ENCODE data around the gene WNT16. TPM values are rescaled to one million over a fixed set of nuclear protein-coding genes. Genes with fewer than 3 reads are reported as not detected.

Gene WNT16
- total and polyA plus RNA-seq, 2 of the 8 experiments (the other 6 are each of a cell fraction or from before 2014, with no cell fraction given) = 0.11 to 0.52 TPM

- no peak overlapping the region for H2BK20ac ChIP-seq (ENCODE audit: low read length)
- POLR2A ChIA-PET (ENCODE audit: partially characterized antibody) = interaction anchor here (0.6 to 1.1 kb wide), 2 partner anchors 9 to 11 kb away, joined by 3 to 4 read pairs; no protein-coding TSS in a partner anchor
- H3K4me2 ChIP-seq (ENCODE audit: insufficient read depth in 1 of 2, low read depth in 2 of 2, low read length in 2 of 2) = no peak overlapping the region
Measured at GRCh38 chr7:121366852-121367431, 38.1 kb downstream of the WNT16 start.

More at GRCh38 chr7:121366852-121367431, 38.1 kb downstream of the WNT16 start:
- Histone ChIP-seq H3K79me2 (ENCODE audit: control insufficient read depth in 1 of 2, insufficient read depth in 2 of 2, low read length in 2 of 2) (peaks cover 0 to 12% of the 10 kb centered on the region in 2 experiments; a peak in 2 of 4 replicates), H3K9me3 (ENCODE audit: insufficient read depth in 2 of 2, low read depth in 1 of 2, low read length in 1 of 2) (no peaks in the 10 kb centered on the region), H4K91ac (replicated peaks; ENCODE audit: insufficient read length, low read length) (no peak overlapping the region), H3K23ac (ENCODE audit: insufficient read length) (no peak overlapping the region), H4K5ac (ENCODE audit: insufficient read length, low read depth, low read length) (no peak overlapping the region), H3K4ac (replicated peaks; ENCODE audit: insufficient read length, low read depth, low read length) (no peak overlapping the region), H2BK5ac (ENCODE audit: low read depth, low read length) (no peak overlapping the region), H3K4me1 (replicated peaks in 1 of 4; ENCODE audit: control insufficient read depth in 3 of 4, insufficient read depth in 4 of 4, low read length in 3 of 4) (peaks cover 0 to 2% (median 0%) of the 10 kb centered on the region in 4 experiments; a peak in 3 of 7 replicates), H3K27me3 (replicated peaks in 1 of 4; ENCODE audit: control insufficient read depth in 3 of 4, extremely low read depth in 1 of 4, insufficient read depth in 3 of 4, low read length in 3 of 4) (no peaks in the 10 kb centered on the region), H3K18ac (ENCODE audit: extremely low read depth, low read length) (no peak overlapping the region), H2BK15ac (ENCODE audit: low read length) (no peak overlapping the region), H3K23me2 (ENCODE audit: low read depth, low read length) (no peaks in the 10 kb centered on the region), H2BK12ac (ENCODE audit: low read depth, low read length) (no peak overlapping the region), H2AK5ac (ENCODE audit: low read depth, low read length) (no peak overlapping the region), H4K8ac (ENCODE audit: extremely low read depth, insufficient read depth, low read length) (no peak overlapping the region), H3K4me3 (ENCODE audit: extremely low read depth in 1 of 4, insufficient read depth in 2 of 4, low read depth in 3 of 4, low read length in 4 of 4) (no peak overlapping the region), H3K56ac (replicated peaks; ENCODE audit: insufficient read length, low read depth, low read length) (no peak overlapping the region), H3K27ac (ENCODE audit: low read depth, low read length) (no peak overlapping the region), H3K79me1 (ENCODE audit: low read depth, low read length) (no peaks in the 10 kb centered on the region), H3K14ac (ENCODE audit: insufficient read length) (no peak overlapping the region), H2AFZ (ENCODE audit: low read length) (no peak overlapping the region), H2BK120ac (replicated peaks; ENCODE audit: low read depth, low read length) (no peak overlapping the region), H3K9ac (replicated peaks in 1 of 4; ENCODE audit: extremely low read depth in 1 of 4, low read depth in 3 of 4, low read length in 3 of 4) (no peak overlapping the region), H4K20me1 (replicated peaks in 1 of 2; ENCODE audit: control insufficient read depth in 1 of 2, insufficient read depth in 2 of 2, low read length in 2 of 2) (no peaks in the 10 kb centered on the region), H3K36me3 (ENCODE audit: control insufficient read depth in 2 of 4, insufficient read depth in 4 of 4, low read length in 3 of 4) (peaks cover 0 to 30% (median 3%) of the 10 kb centered on the region in 4 experiments; a peak in 6 of 8 replicates)
- CTCF ChIA-PET (ENCODE audit: partially characterized antibody) = interaction anchor here (0.6 to 3.1 kb wide), 37 partner anchors 9 to 642 kb away, joined by 3 to 40 read pairs (median 4); partner anchors contain the start of gene FAM3C
- DNase-seq (ENCODE audit: low read depth in 1 of 2, low spot score in 2 of 2) (no peak), FAIRE-seq (peak; percentile 72)
- TF ChIP-seq CTCF (IDR thresholded peaks at IDR 0.05; ENCODE audit: control extremely low read depth in 1 of 3, insufficient read depth in 1 of 3, low read depth in 1 of 3, low read length in 3 of 3) (peak in 2 of 3 experiments; percentile 40 to 56; a peak in 2 of 4 replicates), CBX8 (IDR thresholded peaks at IDR 0.05; ENCODE audit: borderline replicate concordance, low read depth, low read length) (no peak), POLR2A (IDR thresholded peaks at IDR 0.05; ENCODE audit: control extremely low read depth in 1 of 2, low read depth in 2 of 2, low read length in 2 of 2) (no peak), RAD21 (IDR thresholded peaks at IDR 0.05 in 1 of 2, conservative IDR thresholded peaks at IDR 0.05 in 1 of 2; ENCODE audit: low read depth in 2 of 2, low read length in 2 of 2) (peak in 1 of 2 experiments; percentile 72), JUND (IDR thresholded peaks at IDR 0.05; ENCODE audit: low read length) (no peak)
- 69% methylated on average over 2 of the region's 2 CpGs; no CpG with 5 or more reads in 1 of the 2 experiments for WGBS, 2 experiments (ENCODE audit: extremely low coverage in 1 of 2, insufficient coverage in 1 of 2, insufficient read length in 1 of 2, insufficient replicate concordance in 2 of 2, low coverage in 1 of 2, low lambda C conversion rate in 2 of 2, missing lambda C conversion rate in 1 of 2)

Data from H1 (cell line).